ENCODE results near the gene NAV2.

The NAV2 gene

GRCh38 chr11:19746086-19746485 is 33.4 kb downstream of the NAV2 start:
- DNase-seq (ENCODE audit: low read depth in 2 of 2) = no peak

DNA sequence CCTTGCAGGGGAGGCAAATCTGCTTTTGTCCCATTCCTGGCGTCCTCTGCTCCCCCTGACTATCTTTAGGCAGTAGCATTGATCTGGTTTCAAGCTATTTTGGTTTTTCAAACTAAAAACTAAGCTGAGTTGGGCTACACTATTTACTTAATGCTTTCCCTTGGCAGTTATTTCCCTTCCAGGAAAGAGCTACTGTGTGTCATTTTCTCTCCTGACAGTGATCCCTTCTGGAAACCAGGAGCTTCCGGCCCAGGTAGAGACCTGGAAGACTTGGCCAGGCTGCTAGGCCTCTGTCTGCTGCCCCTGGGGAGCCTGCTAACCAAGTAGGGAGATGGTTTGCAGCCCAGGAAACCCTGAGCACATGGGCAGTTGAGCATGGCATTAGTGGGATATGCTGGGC is 35.0 kb downstream of the NAV2 start:
- DNase-seq (ENCODE audit: low read depth in 2 of 2) = no peak

DNA sequence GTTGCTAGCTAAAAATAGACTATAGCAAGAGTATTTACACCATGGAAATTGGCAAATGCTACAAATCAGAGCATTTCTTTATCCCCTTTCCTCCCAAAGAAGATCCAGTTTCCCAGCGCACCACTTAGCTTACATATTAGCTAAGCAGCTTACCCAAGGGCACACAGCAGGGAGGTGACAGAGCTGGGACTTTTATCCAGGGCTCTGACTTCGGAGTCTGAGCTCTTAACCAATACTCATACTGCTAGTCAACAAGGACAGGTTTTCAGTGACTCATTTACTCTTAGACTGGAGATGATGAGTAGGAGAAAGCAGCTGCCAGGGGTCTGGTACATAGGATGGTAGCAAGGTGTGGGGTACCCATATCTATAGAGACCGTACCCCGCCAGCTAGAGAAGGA is 38.4 kb downstream of the NAV2 start:
- DNase-seq (ENCODE audit: low read depth in 2 of 2) = no peak

GRCh38 chr11:19753451-19754106 is 40.9 kb downstream of the NAV2 start:
- no peak for DNase-seq (ENCODE audit: low read depth in 2 of 2)

DNA sequence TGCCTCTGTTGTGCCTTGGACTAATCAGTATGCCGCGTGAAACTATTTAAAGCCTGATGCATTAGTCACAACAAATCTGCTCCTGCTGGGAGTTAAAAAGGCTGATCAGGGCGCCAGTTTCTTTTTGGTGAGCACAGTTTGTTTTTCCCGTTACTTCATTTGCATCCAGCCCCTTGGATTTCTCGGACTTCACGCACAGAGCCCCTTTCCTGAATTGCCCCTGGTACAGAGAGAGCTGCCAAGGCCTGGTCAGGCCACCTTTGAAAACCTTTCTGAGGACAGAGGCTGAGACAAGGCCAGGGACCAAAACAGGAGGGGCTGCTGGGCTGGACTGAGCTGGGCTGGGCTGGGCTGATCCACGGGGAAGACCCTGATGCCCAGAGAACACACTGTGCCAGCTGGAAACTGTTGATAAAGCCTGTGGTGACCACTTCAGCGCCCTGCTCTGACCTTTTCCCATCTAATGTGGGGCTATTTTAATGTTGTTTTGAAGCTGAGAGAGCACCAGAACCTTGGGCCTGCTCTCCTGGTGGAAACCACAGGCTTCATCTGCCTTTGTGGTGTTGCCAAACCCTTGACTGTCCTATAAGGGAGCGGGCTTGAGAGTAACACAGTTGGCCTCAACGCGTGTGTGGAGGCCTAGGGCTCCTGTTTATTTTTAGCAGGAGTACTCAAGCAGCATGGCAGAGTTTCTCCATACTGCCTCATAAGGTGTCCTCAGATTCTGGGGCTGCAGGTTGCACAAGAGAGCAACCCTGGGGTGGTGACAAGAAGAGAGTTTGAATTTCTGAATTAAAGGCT is 44.2 kb downstream of the NAV2 start:
- DNase-seq (ENCODE audit: low read depth in 2 of 2) = no peak

DNA sequence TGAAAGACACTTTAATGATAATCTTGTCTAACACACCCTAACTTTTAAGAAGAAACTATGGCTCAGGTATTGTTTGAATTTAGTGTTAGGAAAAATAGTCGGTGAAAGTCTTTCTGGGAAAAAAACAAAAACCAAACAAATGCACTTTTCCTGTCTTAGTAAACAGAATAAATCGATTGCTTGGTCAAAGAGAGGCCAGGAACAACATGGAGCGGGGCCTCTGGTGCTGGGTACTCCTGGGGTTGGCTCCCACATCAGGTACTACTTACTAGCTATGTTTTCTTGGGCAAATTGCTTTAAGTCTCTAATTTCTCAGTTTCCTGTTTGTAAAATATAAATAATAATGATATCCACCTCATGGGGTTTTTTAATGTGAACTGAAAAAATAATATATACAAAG is 46.8 kb downstream of the NAV2 start:
- no peak for DNase-seq (ENCODE audit: low read depth in 2 of 2)

DNA sequence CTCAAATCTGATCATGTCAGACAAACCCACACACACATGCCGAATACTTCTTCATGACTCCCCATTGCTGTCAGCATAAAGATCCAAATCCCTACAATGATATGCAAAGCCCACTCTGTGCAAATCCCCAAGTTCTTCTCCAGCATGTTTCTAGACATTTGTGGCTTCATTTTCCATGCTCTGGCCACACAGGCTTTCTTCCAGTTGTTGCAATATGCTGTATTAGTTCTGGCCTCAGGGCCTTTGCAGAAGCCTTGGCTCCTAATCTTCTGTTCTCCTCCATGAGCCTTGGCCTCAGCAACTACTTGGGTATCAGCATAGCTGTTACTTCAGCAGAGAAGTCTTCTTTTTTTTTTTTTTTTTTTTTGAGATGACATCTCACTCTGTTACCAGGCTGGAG is 49.6 kb downstream of the NAV2 start:
- DNase-seq (ENCODE audit: low read depth in 2 of 2) = no peak

GRCh38 chr11:19763330-19763729 is 50.7 kb downstream of the NAV2 start:
- DNase-seq (ENCODE audit: low read depth in 2 of 2) = no peak

DNA sequence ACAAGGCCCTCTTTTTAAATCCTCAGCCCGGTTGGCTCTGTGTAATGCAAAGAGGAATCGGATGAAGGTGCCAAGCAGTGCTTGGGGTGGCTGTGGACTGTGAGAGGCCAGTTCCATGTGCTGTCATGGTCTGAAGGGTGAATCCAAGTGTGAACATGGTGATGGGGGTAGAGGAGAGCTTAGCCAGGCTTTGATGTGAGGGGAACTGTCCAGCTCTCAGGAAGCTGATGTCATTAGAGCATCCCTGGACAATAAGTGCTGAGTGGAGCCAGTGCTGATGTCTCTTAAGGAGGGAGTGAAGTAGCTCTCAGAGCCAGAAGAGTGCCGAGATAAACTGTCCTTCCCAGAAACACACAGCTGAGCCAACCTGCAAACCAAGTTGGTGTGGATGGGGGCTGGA is 53.6 kb downstream of the NAV2 start:
- DNase-seq (ENCODE audit: low read depth in 2 of 2) = no peak

DNA sequence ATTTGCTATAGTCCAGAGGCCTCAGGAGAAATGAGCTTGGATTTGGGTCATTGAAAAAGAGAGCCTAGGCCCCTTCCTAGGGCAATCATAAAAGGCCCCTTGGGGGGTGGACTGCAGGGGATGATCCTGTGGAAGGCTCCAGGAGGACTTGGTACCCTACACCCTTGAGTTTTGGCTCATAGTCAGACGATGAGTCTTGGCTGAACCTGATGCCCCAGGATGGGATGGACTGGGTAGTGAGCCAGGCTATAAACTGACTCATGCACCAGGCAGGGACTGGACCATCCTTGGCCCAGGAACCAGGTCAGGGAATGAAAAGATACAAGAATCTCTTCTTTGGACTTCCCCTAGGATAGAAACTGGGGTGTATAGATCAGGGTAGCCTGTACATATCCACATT is 54.2 kb downstream of the NAV2 start:
- DNase-seq (ENCODE audit: low read depth in 2 of 2) = no peak

DNA sequence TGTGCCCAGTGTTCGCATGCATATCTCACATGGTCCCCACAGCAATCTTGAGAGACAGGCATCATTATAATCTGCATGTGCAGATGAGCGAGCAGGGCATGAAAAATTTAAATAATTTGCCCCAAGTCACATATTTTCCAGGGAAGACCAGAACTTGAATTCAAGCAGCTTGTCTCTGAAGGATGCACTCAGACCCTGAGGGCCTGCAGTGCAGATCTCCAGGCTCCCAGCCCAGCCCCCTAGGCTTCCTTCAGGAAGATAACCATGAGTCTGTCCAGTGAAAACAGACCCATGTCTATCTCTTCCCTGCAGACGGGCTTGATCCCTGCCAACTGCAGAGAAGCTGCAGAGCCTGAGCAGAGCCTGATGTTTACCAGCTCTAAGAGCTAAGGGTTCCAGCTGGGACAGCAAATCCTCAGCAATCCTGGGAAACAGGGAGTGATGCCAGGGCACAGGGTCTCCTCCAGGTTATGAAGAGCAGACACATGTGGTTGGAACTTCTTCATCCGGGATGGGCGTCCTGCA is 55.1 kb downstream of the NAV2 start:
- DNase-seq (ENCODE audit: low read depth in 2 of 2) = no peak

- DNase-seq (ENCODE audit: low read depth in 2 of 2) = no peak
Measured at GRCh38 chr11:19768197-19768596, 55.6 kb downstream of the NAV2 start.

DNA sequence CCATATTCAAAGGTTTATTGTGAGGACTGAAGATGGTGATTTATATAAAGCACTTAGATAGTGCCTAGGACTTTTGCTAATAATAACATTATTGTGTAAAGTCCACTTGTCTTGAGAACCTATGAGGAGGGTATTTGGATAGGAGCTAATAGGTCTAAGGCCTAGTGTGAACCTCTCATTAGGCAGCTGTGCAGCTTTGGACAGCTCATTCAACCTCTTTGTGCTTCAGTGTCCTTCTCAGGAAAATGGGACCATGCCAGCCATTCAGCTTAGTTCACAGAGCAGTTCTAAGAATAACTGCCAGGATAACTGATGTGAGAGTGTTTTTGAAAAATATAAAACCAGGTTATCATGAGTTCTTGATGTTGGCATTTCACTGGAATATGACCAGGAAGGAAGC is 56.2 kb downstream of the NAV2 start:
- DNase-seq (ENCODE audit: low read depth in 2 of 2) = no peak

- no peak for DNase-seq (ENCODE audit: low read depth in 2 of 2)
Measured at GRCh38 chr11:19769820-19770219, 57.2 kb downstream of the NAV2 start.

DNA sequence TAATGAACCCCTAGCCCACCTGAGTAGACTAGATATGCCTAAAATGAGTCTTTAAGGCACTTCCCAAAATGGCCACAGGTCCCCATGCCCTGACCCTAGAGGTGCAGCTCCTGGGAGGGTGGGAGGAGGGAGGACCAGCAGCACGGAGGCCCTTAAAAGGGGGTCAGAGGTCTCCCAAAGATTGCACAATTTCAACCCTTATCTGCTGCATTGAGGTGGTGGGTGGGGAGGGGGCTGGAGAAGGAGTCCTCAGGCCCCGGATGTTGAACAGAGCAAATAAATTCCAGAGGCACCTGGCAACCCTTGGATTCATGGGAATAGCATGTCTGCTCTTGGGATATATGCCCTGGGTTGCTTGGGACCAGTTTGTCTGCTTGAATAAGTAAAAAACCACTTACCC is 57.6 kb downstream of the NAV2 start:
- no peak for DNase-seq (ENCODE audit: low read depth in 2 of 2)

- no peak for DNase-seq (ENCODE audit: low read depth in 2 of 2)
Measured at GRCh38 chr11:19771463-19771862, 58.8 kb downstream of the NAV2 start.

GRCh38 chr11:19772480-19772879 is 59.8 kb downstream of the NAV2 start:
- DNase-seq (ENCODE audit: low read depth in 2 of 2) = no peak

DNA sequence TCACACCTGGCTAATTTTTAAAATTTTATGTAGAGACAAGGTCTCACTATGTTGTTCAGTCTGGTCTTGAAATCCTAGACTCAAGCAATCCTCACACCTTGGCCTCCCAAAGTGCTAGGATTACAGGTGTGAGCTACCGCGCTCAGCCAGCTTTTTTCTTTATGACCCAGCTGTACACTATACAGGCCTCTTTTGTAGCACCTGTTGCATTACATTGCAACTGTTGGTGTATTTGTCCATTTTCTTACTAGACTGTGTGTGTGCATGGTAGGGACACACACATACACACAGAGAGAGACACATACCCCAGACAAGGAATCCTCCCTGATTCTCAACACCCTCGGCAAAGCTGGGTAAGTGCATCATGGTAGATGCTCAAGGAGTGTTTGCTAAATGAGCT is 61.7 kb downstream of the NAV2 start:
- DNase-seq (ENCODE audit: low read depth in 2 of 2) = no peak

- no peak for DNase-seq (ENCODE audit: low read depth in 2 of 2)
Measured at GRCh38 chr11:19774817-19775580, 62.4 kb downstream of the NAV2 start.

GRCh38 chr11:19775622-19776021 is 63.0 kb downstream of the NAV2 start:
- no peak for DNase-seq (ENCODE audit: low read depth in 2 of 2)

DNA sequence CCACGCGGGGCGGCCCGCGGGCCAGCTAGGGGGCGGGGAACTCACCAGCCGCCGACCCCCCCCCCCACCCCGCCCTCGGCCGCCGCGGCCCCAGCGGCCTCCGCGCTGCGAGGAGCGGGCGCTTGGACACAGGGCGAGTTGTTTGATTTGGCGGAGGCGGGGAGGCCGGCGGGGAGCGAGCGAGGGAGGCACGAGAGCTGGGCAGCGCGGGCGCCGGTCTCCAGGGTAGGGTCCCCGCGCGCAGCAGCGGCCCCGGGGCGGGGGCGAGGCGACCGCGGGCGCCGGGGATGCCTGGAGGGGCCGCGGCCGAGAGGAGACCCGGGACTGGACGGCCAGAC is 64.4 kb downstream of the NAV2 start:
- DNase-seq (ENCODE audit: low read depth in 2 of 2) = no peak

DNA sequence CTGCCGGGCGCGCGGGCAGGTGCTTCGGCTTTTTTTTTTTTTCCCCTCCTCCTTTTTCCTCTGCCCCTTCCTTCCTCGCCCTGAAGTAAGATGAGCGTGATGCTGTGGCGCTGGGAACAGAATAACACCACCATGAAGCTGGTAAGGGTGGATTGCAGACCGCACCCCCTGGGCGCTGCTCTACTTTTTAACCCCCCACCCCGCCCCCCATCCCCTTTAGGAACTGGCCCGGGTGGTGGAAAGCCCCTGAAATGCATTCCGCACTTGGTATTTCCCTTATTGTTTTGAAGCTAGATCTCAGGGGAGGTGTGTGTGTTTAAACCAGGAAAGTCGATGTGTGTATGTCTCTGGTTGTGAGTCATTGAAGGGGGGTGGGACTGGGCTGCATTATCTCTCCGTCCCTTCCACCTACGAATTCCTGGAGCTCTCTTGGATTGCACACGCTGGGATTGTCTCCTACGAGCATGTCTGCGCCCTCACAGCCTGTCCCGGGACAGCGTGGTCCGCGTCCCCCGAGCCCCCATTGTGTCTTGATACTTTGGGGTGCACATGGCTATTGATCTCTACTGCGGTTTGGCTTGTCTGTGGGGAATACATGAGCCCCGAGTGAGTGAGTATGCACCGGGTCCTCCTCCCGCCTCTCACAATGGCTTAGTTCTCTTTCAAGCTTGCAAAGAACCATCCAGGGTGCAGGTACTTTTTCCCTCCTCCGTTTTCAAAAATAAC is 64.9 kb downstream of the NAV2 start:
- no peak for DNase-seq (ENCODE audit: low read depth in 2 of 2)
